ENCODE results near the gene NDUFAB1. TPM values are rescaled to one million over a fixed set of nuclear protein-coding genes. Genes with fewer than 3 reads are reported as not detected.
A peak's percentile ranks its signal among the peaks of the same experiment; 100 is the strongest.
"Not testable (repeated sequence)": the region's sequence is repeated elsewhere in the genome, so short reads cannot be mapped to it uniquely, and the experiment has no call there.

Gene NDUFAB1
- total and polyA plus RNA-seq, 2 experiments from 2014 or later = 119 to 243 TPM

GRCh38 chr16:23590181-23590580 lies 5.9 kb downstream of the NDUFAB1 start:
- Histone ChIP-seq H3K27me3 (no peaks in the 10 kb centered on the region), H2AFZ (no peak overlapping the region), H4K20me1 (ENCODE audit: insufficient read depth, poor library complexity, severe bottlenecking) (peaks cover 14% of the 10 kb centered on the region), H3K9me2 (replicated peaks; ENCODE audit: insufficient read depth) (no peaks in the 10 kb centered on the region), H3K4me2 (no peak overlapping the region), H3K79me2 (peaks cover 90% of the 10 kb centered on the region), H3K27ac (no peak overlapping the region), H3K9me3 (ENCODE audit: low read depth) (no peaks in the 10 kb centered on the region), H3K4me3 (no peak overlapping the region), H3K4me1 (ENCODE audit: insufficient read depth) (peaks cover 10% of the 10 kb centered on the region), H3K36me3 (replicated peaks; ENCODE audit: insufficient read depth, low read depth) (no peaks in the 10 kb centered on the region)
- TF ChIP-seq EZH2 (IDR thresholded peaks at IDR 0.05; ENCODE audit: borderline replicate concordance) = no peak
- TF ChIP-seq CTCF (IDR thresholded peaks at IDR 0.05; ENCODE audit: poor library complexity) = no peak
- no peak for TF ChIP-seq EZH2phosphoT487 (IDR thresholded peaks at IDR 0.05; ENCODE audit: low read depth, severe bottlenecking, unreplicated experiment)
- DNase-seq (ENCODE audit: low spot score) = no peak
- WGBS (ENCODE audit: low lambda C conversion rate, missing lambda C conversion rate) = 98% methylated on average over 3 of the region's 3 CpGs

GRCh38 chr16:23587726-23588125 lies 8.4 kb downstream of the NDUFAB1 start:
- H3K79me2 ChIP-seq = peaks cover 66% of the 10 kb centered on the region
- WGBS (ENCODE audit: low lambda C conversion rate, missing lambda C conversion rate) = 93% methylated on average over 5 of the region's 5 CpGs

GRCh38 chr16:23584186-23585076 lies 11.7 kb downstream of the NDUFAB1 start:
- Histone ChIP-seq H3K4me1 (ENCODE audit: insufficient read depth) (no peaks in the 10 kb centered on the region), H3K9me3 (ENCODE audit: low read depth) (no peaks in the 10 kb centered on the region), H3K27ac (peak overlapping the region; percentile 80), H2AFZ (no peak overlapping the region), H3K4me3 (no peak overlapping the region), H3K27me3 (no peaks in the 10 kb centered on the region), H3K4me2 (no peak overlapping the region), H3K79me2 (peaks cover 33% of the 10 kb centered on the region), H3K9me2 (replicated peaks; ENCODE audit: insufficient read depth) (no peaks in the 10 kb centered on the region), H4K20me1 (ENCODE audit: insufficient read depth, poor library complexity, severe bottlenecking) (no peaks in the 10 kb centered on the region), H3K36me3 (replicated peaks; ENCODE audit: insufficient read depth, low read depth) (no peaks in the 10 kb centered on the region)
- no peak for TF ChIP-seq EZH2phosphoT487 (IDR thresholded peaks at IDR 0.05; ENCODE audit: low read depth, severe bottlenecking, unreplicated experiment)
- no peak for TF ChIP-seq EZH2 (IDR thresholded peaks at IDR 0.05; ENCODE audit: borderline replicate concordance)
- no peak for TF ChIP-seq CTCF (IDR thresholded peaks at IDR 0.05; ENCODE audit: poor library complexity)
- DNase-seq (ENCODE audit: low spot score) = peak; percentile 59
- WGBS (ENCODE audit: low lambda C conversion rate, missing lambda C conversion rate) = 83% methylated on average over 13 of the region's 14 CpGs

More at GRCh38 chr16:23587726-23588125, 8.4 kb downstream of the NDUFAB1 start:
- Histone ChIP-seq H4K20me1 (ENCODE audit: insufficient read depth, poor library complexity, severe bottlenecking) (peaks cover 8% of the 10 kb centered on the region), H2AFZ (no peak overlapping the region), H3K27me3 (no peaks in the 10 kb centered on the region), H3K4me3 (no peak overlapping the region), H3K9me2 (replicated peaks; ENCODE audit: insufficient read depth) (no peaks in the 10 kb centered on the region), H3K9me3 (ENCODE audit: low read depth) (no peaks in the 10 kb centered on the region), H3K4me1 (ENCODE audit: insufficient read depth) (no peaks in the 10 kb centered on the region), H3K4me2 (no peak overlapping the region), H3K27ac (no peak overlapping the region), H3K36me3 (replicated peaks; ENCODE audit: insufficient read depth, low read depth) (no peaks in the 10 kb centered on the region)
- TF ChIP-seq EZH2phosphoT487 (IDR thresholded peaks at IDR 0.05; ENCODE audit: low read depth, severe bottlenecking, unreplicated experiment) = no peak
- TF ChIP-seq EZH2 (IDR thresholded peaks at IDR 0.05; ENCODE audit: borderline replicate concordance) = no peak
- TF ChIP-seq CTCF (IDR thresholded peaks at IDR 0.05; ENCODE audit: poor library complexity) = no peak
- DNase-seq (ENCODE audit: low spot score) = no peak

GRCh38 chr16:23583271-23583670 lies 12.8 kb downstream of the NDUFAB1 start:
- 92% methylated on average over 7 of the region's 30 CpGs for WGBS (ENCODE audit: low lambda C conversion rate, missing lambda C conversion rate)
- not testable (repeated sequence) for H3K27me3 ChIP-seq; H3K4me1 ChIP-seq (ENCODE audit: insufficient read depth); H3K36me3 ChIP-seq (replicated peaks; ENCODE audit: insufficient read depth, low read depth); H2AFZ ChIP-seq; DNase-seq (ENCODE audit: low spot score); H3K9me2 ChIP-seq (replicated peaks; ENCODE audit: insufficient read depth); H3K9me3 ChIP-seq (ENCODE audit: low read depth); H3K4me2 ChIP-seq; H3K4me3 ChIP-seq; H4K20me1 ChIP-seq (ENCODE audit: insufficient read depth, poor library complexity, severe bottlenecking)
- Histone ChIP-seq H3K79me2 (peaks cover 21% of the 10 kb centered on the region), H3K27ac (peak overlapping the region; percentile 67)

Data from hepatocyte (in vitro differentiated cells).